GM12892 (cell line): ENCODE measurements around the gene KAZN.

Source experiments
- DNase-seq: peaks from one replicate; pipeline ENCODE4 v3.0.0; 2011; ENCODE audit not compliant: insufficient read length
- FAIRE-seq: peaks from 2 replicates; lab custom pipeline; 2011; peaks lifted over from hg19 to GRCh38; lab: Jason Lieb, UNC
- POLR2A ChIP-seq: IDR thresholded peaks from 2 replicates; pipeline ENCODE4 v1.6.1; 2011; ENCODE audit warnings: low read depth, low read length, control low read depth
- POLR2AphosphoS5 ChIP-seq: IDR thresholded peaks from 2 replicates; pipeline ENCODE4 v1.6.1; 2011; ENCODE audit warnings: low read depth, low read length, control low read depth
- TAF1 ChIP-seq: IDR thresholded peaks from 2 replicates; pipeline ENCODE4 v1.6.1; 2011; ENCODE audit warnings: low read depth, mild to moderate bottlenecking, control low read depth, low read length, borderline replicate concordance

Gene KAZN

GRCh38 chr1:15110867-15111230 is 512.4 kb downstream of the KAZN start:
- no peak for DNase-seq
- TF ChIP-seq TAF1 (no peak), POLR2A (no peak), POLR2AphosphoS5 (no peak)
- no peak for FAIRE-seq

- no peak for TF ChIP-seq POLR2A
- TF ChIP-seq TAF1, result no peak
- TF ChIP-seq POLR2AphosphoS5, result no peak
- FAIRE-seq (no peak), DNase-seq (no peak)
These were observed 514.7 kb downstream of the KAZN start for GRCh38 chr1:15113146-15113545.

- FAIRE-seq, result no peak
- no peak for DNase-seq
- TF ChIP-seq POLR2AphosphoS5 (no peak), TAF1 (no peak), POLR2A (no peak)
These were observed 516.4 kb downstream of the KAZN start for GRCh38 chr1:15114884-15115283.

- DNase-seq, result no peak
- TF ChIP-seq POLR2A, result no peak
- no peak for TF ChIP-seq POLR2AphosphoS5
- TF ChIP-seq TAF1, result no peak
- FAIRE-seq, result no peak
These were observed 517.3 kb downstream of the KAZN start for GRCh38 chr1:15115542-15116330.

GRCh38 chr1:15116966-15117365 is 518.5 kb downstream of the KAZN start:
- no peak for DNase-seq
- TF ChIP-seq POLR2AphosphoS5 (no peak), POLR2A (no peak), TAF1 (no peak)
- no peak for FAIRE-seq

- TF ChIP-seq POLR2A (no peak), TAF1 (no peak), POLR2AphosphoS5 (no peak)
- FAIRE-seq, result no peak
- no peak for DNase-seq
These were observed 519.3 kb downstream of the KAZN start for GRCh38 chr1:15117671-15118325.

GRCh38 chr1:15118579-15118978 is 520.1 kb downstream of the KAZN start:
- no peak for FAIRE-seq
- TF ChIP-seq POLR2AphosphoS5, result no peak
- no peak for TF ChIP-seq POLR2A
- TF ChIP-seq TAF1, result no peak
- no peak for DNase-seq

GRCh38 chr1:15120251-15120945 is 521.9 kb downstream of the KAZN start:
- TF ChIP-seq TAF1 (no peak), POLR2AphosphoS5 (no peak), POLR2A (no peak)
- no peak for DNase-seq
- no peak for FAIRE-seq

- no peak for TF ChIP-seq POLR2A
- TF ChIP-seq TAF1, result no peak
- no peak for TF ChIP-seq POLR2AphosphoS5
- DNase-seq (no peak), FAIRE-seq (no peak)
These were observed 523.8 kb downstream of the KAZN start for GRCh38 chr1:15122331-15122730.

GRCh38 chr1:15123270-15123669 is 524.8 kb downstream of the KAZN start:
- no peak for DNase-seq
- TF ChIP-seq POLR2A, result no peak
- no peak for TF ChIP-seq POLR2AphosphoS5
- TF ChIP-seq TAF1, result no peak
- FAIRE-seq, result no peak

GRCh38 chr1:15123925-15124324 is 525.4 kb downstream of the KAZN start:
- DNase-seq, result no peak
- TF ChIP-seq POLR2AphosphoS5, result no peak
- no peak for TF ChIP-seq TAF1
- TF ChIP-seq POLR2A, result no peak
- no peak for FAIRE-seq
